Measurements from ENCODE around the gene ZPBP2. TPM values are rescaled to one million over a fixed set of nuclear protein-coding genes. Genes with fewer than 3 reads are reported as not detected.

The ZPBP2 gene
- polyA plus RNA-seq, 3 donors: not detected

DNA sequence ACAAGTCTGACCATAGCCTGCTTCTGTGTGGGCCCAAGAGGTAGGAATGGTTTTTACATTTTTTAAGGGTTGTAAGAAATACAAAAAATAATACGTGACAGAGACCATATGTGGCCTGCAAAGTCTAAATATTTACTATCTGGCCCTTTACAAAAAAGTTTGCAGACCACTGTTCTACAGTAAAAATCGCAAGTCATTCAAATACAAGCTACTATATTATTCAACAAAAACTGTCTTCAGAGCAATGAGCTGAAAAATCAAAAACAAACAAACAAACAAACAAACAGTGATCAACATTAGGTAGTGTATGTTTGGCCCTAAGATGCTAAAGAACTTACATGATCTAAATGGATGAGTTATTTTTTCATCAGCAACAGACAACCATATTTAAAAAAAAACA, 36.4 kb upstream of the ZPBP2 start:
- Mint-ChIP-seq H3K27me3 (ENCODE audit: low read depth in 3 of 3) (peaks cover 15 to 33% (median 17%) of the 10 kb centered on the region in 3 donors), H3K4me3 (no peak overlapping the region), H3K4me1 (peaks cover 1% of the 10 kb centered on the region), H3K27ac (no peak overlapping the region), H3K36me3 (no peaks in the 10 kb centered on the region), H3K9me3 (peaks cover 2 to 13% (median 6%) of the 10 kb centered on the region in 7 donors)
- no peak overlapping the region for H3K4me2 ChIP-seq (replicated peaks; ENCODE audit: extremely low read depth, low read length, poor library complexity, severe bottlenecking)
- intact Hi-C loops (cut with micrococcal nuclease): no loop called here
- peaks cover 0 to 17% of the 10 kb centered on the region in 2 donors for H3K9me3 ChIP-seq (replicated peaks in 1 of 2; ENCODE audit: control insufficient read depth in 1 of 2, insufficient read depth in 1 of 2, low read length in 2 of 2)
- no CpG with 5 or more reads among the region's 2 CpGs for WGBS (ENCODE audit: insufficient coverage)
- H3K4me1 ChIP-seq (ENCODE audit: control insufficient read depth in 1 of 2, insufficient read depth in 2 of 2, low read length in 2 of 2): no peaks in the 10 kb centered on the region
- no peak overlapping the region for H2AFZ ChIP-seq (ENCODE audit: insufficient read depth, low read depth, low read length, poor library complexity, severe bottlenecking)
- no peak overlapping the region for H3K9ac ChIP-seq (ENCODE audit: insufficient read depth, low read length, poor library complexity, severe bottlenecking)
- DNase-seq: no peak
- H3K4me3 ChIP-seq (replicated peaks in 1 of 3; ENCODE audit: low read depth in 2 of 3, low read length in 3 of 3): no peak overlapping the region
- no peaks in the 10 kb centered on the region for H4K20me1 ChIP-seq (ENCODE audit: insufficient read depth, low read length)
- no peaks in the 10 kb centered on the region for H3K79me2 ChIP-seq (ENCODE audit: insufficient read depth, low read length)
- H3K27me3 ChIP-seq (ENCODE audit: control insufficient read depth in 2 of 2, insufficient read depth in 2 of 2, low read length in 2 of 2): peaks cover 0 to 10% of the 10 kb centered on the region in 2 donors
- H3K27ac ChIP-seq (ENCODE audit: low read depth in 1 of 2, low read length in 2 of 2): no peak overlapping the region
- no peaks in the 10 kb centered on the region for H3K36me3 ChIP-seq (replicated peaks in 1 of 2; ENCODE audit: control insufficient read depth in 1 of 2, insufficient read depth in 2 of 2, low read length in 2 of 2)
- TF ChIP-seq, protein P1, sequence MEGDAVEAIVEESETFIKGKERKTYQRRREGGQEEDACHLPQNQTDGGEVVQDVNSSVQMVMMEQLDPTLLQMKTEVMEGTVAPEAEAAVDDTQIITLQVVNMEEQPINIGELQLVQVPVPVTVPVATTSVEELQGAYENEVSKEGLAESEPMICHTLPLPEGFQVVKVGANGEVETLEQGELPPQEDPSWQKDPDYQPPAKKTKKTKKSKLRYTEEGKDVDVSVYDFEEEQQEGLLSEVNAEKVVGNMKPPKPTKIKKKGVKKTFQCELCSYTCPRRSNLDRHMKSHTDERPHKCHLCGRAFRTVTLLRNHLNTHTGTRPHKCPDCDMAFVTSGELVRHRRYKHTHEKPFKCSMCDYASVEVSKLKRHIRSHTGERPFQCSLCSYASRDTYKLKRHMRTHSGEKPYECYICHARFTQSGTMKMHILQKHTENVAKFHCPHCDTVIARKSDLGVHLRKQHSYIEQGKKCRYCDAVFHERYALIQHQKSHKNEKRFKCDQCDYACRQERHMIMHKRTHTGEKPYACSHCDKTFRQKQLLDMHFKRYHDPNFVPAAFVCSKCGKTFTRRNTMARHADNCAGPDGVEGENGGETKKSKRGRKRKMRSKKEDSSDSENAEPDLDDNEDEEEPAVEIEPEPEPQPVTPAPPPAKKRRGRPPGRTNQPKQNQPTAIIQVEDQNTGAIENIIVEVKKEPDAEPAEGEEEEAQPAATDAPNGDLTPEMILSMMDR (IDR thresholded peaks at IDR 0.05): no peak

DNA sequence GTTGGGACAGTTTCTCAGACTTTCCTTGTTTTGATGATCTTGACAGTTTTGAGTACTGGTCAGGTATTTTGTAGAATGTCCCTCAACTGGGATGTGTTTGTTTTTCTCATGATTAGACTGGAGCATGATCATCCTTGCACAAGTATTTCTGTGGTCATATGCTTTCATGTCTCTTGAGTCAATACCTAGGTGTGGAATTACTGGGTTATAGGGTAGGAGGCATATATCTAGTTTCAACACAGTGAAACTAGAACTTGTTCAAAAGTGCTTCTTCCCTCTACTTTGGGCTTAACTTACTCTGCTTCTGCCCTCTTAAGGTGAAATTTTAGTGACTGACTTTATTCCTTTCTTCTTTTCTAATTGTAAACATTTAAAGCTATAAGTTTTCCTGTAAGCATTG, 34.0 kb upstream of the ZPBP2 start:
- Mint-ChIP-seq H3K9me3 (peaks cover 9 to 30% (median 28%) of the 10 kb centered on the region in 7 donors), H3K4me1 (no peaks in the 10 kb centered on the region), H3K27me3 (ENCODE audit: low read depth in 3 of 3) (peaks cover 12 to 34% (median 16%) of the 10 kb centered on the region in 3 donors), H3K4me3 (peak overlapping the region in 1 of 2 donors; percentile 49), H3K27ac (no peak overlapping the region), H3K36me3 (no peaks in the 10 kb centered on the region)
- intact Hi-C loops (cut with micrococcal nuclease): no loop called here
- Histone ChIP-seq H3K9ac (ENCODE audit: insufficient read depth, low read length, poor library complexity, severe bottlenecking) (no peak overlapping the region), H3K27me3 (ENCODE audit: control insufficient read depth in 2 of 2, insufficient read depth in 2 of 2, low read length in 2 of 2) (peaks cover 0 to 8% of the 10 kb centered on the region in 2 donors), H3K4me3 (replicated peaks in 1 of 3; ENCODE audit: low read depth in 2 of 3, low read length in 3 of 3) (no peak overlapping the region), H3K79me2 (ENCODE audit: insufficient read depth, low read length) (no peaks in the 10 kb centered on the region), H3K4me2 (replicated peaks; ENCODE audit: extremely low read depth, low read length, poor library complexity, severe bottlenecking) (no peak overlapping the region), H3K27ac (ENCODE audit: low read depth in 1 of 2, low read length in 2 of 2) (no peak overlapping the region), H3K4me1 (ENCODE audit: control insufficient read depth in 1 of 2, insufficient read depth in 2 of 2, low read length in 2 of 2) (no peaks in the 10 kb centered on the region), H4K20me1 (ENCODE audit: insufficient read depth, low read length) (no peaks in the 10 kb centered on the region), H2AFZ (ENCODE audit: insufficient read depth, low read depth, low read length, poor library complexity, severe bottlenecking) (no peak overlapping the region), H3K9me3 (replicated peaks in 1 of 2; ENCODE audit: control insufficient read depth in 1 of 2, insufficient read depth in 1 of 2, low read length in 2 of 2) (peaks cover 7 to 27% of the 10 kb centered on the region in 2 donors), H3K36me3 (replicated peaks in 1 of 2; ENCODE audit: control insufficient read depth in 1 of 2, insufficient read depth in 2 of 2, low read length in 2 of 2) (no peaks in the 10 kb centered on the region)
- DNase-seq: no peak
- TF ChIP-seq, protein P1 (IDR thresholded peaks at IDR 0.05): no peak

Measured in CD14-positive monocyte (primary cell).